ENCODE data around the gene FRA10AC1.

The FRA10AC1 gene

DNA sequence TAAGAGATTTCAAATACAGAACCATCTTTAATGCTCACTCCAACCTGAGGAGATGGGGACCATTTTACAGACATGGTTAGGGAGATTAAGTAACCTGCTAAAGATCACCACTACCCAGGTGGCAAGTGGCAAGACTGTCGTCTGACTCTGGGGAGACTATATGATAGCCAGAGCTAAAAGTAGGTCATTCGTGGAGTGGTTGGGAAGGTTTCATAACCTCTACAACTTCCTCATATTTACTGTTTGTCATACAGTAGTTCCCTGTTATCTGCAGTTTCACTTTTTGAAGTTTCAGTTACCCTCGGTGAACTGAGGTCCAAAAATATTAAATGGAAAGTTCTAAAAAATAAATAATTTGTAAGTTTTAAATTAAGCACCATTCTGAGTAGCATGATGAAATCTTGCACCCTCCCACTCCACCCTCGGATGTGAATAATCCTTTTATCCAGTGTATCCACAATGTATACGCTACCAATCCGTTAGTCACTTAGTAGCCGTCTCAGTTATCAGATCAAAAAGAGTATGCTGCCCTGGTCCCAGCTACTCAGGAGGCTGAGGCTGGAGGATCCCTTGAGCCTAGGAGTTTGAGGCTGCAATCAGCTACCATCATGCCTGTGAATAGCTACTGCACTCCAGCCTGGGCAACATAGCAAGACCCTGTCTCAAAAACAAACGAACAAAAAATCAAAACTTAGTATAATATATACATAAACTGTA is 40.4 kb upstream of the FRA10AC1 start:
- POLR2A ChIA-PET: no interaction called here
- CTCF ChIA-PET: no interaction called here
- TF ChIP-seq, protein P1, sequence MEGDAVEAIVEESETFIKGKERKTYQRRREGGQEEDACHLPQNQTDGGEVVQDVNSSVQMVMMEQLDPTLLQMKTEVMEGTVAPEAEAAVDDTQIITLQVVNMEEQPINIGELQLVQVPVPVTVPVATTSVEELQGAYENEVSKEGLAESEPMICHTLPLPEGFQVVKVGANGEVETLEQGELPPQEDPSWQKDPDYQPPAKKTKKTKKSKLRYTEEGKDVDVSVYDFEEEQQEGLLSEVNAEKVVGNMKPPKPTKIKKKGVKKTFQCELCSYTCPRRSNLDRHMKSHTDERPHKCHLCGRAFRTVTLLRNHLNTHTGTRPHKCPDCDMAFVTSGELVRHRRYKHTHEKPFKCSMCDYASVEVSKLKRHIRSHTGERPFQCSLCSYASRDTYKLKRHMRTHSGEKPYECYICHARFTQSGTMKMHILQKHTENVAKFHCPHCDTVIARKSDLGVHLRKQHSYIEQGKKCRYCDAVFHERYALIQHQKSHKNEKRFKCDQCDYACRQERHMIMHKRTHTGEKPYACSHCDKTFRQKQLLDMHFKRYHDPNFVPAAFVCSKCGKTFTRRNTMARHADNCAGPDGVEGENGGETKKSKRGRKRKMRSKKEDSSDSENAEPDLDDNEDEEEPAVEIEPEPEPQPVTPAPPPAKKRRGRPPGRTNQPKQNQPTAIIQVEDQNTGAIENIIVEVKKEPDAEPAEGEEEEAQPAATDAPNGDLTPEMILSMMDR (IDR thresholded peaks at IDR 0.05; ENCODE audit: control extremely low read depth, extremely low read depth, low read depth, missing control alignments): no peak
- DNase-seq (ENCODE audit: extremely low spot score): peak; percentile 36

DNA sequence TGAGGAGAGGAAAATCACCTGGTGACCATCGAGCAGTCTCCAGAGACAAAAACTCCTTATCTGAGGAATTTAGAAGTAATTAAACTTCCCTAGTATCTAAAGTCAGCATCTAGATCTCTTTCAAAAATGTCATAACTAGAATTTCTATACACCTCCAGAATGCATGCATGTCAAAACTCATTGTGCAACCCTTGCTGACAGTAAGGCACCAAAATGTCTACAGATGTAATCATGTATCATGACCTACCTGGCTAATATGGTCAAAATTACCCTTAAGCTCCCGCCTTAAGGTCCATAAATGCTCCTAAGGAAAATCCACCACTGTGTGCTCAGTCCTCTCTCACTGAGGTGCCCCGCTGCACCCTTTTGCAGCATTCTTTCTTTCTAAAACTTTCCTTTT is 39.0 kb upstream of the FRA10AC1 start:
- TF ChIP-seq, protein P1 (IDR thresholded peaks at IDR 0.05; ENCODE audit: control extremely low read depth, extremely low read depth, low read depth, missing control alignments): no peak
- POLR2A ChIA-PET: no interaction called here
- CTCF ChIA-PET: no interaction called here
- DNase-seq (ENCODE audit: extremely low spot score): no peak

DNA sequence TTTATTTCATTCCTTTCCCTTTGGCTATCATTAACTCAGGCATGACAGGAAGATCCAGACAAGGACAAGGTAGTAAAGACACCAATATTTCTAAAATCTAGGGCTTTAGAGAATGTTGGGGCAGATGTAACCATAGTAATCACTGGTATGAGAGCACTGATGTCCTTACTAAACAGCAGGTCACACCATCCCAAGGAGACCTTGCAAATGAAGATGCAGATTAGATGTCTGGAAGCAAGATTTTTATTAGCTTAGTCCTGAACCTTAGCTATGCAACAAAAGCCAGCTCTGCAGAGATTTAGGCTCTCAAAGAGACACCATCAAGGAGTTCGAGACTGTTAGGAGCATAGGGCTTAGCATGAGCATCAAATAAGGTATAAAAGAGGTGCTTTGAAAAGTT is 23.6 kb upstream of the FRA10AC1 start:
- ChIA-PET CTCF (interaction anchor here (1.3 kb wide), 1 partner anchor 172 kb away, joined by 3 read pairs; no protein-coding TSS in a partner anchor), POLR2A (no interaction called here)
- no peak for DNase-seq (ENCODE audit: extremely low spot score)
- TF ChIP-seq, protein P1 (IDR thresholded peaks at IDR 0.05; ENCODE audit: control extremely low read depth, extremely low read depth, low read depth, missing control alignments): no peak

DNA sequence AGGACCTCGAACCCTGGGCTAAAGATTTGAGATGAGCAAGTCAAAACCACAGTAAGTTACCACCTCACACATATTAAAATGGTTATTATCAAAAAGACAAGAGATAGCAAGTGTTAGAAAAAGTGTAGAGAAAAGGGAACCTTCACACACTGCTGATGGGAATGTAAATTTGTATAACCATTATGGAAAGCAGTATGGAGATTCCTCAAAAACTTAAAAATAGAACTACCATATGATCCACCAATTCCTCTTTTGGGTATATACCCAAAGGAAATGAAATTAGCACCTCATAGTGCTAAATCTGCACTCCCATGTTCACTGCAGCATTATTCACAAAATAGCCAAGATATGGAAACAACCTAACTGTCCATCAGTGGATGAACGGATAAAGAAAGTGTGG is 20.8 kb upstream of the FRA10AC1 start:
- ChIA-PET CTCF (no interaction called here), POLR2A (no interaction called here)
- no peak for DNase-seq (ENCODE audit: extremely low spot score)
- TF ChIP-seq, protein P1 (IDR thresholded peaks at IDR 0.05; ENCODE audit: control extremely low read depth, extremely low read depth, low read depth, missing control alignments): no peak

DNA sequence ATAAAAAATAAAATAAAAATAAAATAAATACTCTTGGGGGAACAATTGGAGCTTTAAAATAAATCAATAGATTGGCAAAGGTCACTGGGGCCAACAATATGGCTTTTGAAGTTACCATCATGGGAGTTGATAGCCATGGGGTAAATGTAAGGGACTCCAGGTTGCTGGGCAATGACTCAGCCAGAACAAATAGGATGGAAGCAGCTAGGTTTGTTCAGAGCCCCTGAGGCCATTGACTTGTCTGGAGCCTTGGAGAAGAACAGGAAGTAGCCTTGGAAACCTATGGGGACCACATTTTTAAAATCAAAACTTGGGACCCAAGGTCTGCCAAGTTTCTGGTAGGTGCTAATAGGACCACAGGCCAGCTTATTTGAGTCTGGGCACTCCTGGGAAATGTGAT is 20.2 kb upstream of the FRA10AC1 start:
- ChIA-PET POLR2A (no interaction called here), CTCF (no interaction called here)
- TF ChIP-seq, protein P1 (IDR thresholded peaks at IDR 0.05; ENCODE audit: control extremely low read depth, extremely low read depth, low read depth, missing control alignments): no peak
- no peak for DNase-seq (ENCODE audit: extremely low spot score)

DNA sequence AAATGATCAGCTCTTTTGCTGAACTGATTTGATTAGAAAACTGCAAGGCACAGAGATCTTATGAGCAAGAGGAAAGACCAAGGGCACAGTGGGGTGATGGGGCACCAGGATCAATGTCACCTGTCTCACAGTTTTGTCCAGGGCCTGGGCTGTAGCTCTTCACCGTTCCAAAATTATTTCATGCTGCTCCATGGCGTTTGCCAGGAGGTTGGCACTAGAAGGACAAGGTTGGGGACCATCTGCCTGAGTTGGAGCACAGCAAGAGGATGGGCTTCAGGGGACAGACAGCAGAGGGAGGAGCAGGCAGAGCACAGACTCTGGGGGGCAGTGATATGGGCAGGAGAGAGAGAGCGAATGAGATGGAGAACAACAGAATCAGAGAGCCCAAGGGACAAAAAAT is 17.5 kb upstream of the FRA10AC1 start:
- TF ChIP-seq, protein P1 (IDR thresholded peaks at IDR 0.05; ENCODE audit: control extremely low read depth, extremely low read depth, low read depth, missing control alignments): no peak
- no peak for DNase-seq (ENCODE audit: extremely low spot score)
- ChIA-PET POLR2A (no interaction called here), CTCF (interaction anchor here (1.0 to 1.6 kb wide), 5 partner anchors 12 to 197 kb away, joined by 3 to 6 read pairs (median 3); no protein-coding TSS in a partner anchor)

Measured in GM10248 (cell line).